ENCODE data around the gene ICA1.

DNA sequence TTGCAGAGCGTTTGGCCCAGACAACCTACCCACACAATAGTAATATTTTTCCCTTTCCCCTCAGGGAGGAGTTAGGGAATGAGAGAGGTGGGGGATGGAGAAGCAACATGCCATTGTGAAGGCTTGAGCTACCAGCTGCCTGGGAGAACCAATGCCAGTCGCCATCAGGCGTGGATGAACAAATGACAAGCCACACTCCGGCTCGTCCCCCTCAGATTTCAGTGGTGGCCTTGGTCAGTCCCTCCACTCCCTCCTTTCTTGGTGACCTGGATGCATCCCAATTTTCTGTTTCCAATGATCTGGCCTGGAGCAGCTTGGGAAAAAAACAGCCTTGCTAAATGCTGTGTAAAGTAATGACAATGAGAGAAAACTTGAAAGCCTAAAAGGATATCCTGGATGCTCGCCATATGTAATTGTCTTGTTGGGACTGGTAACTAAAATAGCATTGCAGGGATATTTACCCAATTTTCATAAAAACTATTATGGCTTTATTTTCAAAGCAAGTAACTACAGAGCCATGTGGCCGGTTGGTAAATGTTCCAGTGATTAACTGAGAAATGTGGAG lies 110.7 kb downstream of the ICA1 start:
- TF ChIP-seq EZH2phosphoT487 (IDR thresholded peaks at IDR 0.05; ENCODE audit: low read length) (no peak), EZH2 (optimal IDR thresholded peaks at IDR 0.05; ENCODE audit: low read depth, low read length) (no peak)
- TF ChIP-seq, protein P1, sequence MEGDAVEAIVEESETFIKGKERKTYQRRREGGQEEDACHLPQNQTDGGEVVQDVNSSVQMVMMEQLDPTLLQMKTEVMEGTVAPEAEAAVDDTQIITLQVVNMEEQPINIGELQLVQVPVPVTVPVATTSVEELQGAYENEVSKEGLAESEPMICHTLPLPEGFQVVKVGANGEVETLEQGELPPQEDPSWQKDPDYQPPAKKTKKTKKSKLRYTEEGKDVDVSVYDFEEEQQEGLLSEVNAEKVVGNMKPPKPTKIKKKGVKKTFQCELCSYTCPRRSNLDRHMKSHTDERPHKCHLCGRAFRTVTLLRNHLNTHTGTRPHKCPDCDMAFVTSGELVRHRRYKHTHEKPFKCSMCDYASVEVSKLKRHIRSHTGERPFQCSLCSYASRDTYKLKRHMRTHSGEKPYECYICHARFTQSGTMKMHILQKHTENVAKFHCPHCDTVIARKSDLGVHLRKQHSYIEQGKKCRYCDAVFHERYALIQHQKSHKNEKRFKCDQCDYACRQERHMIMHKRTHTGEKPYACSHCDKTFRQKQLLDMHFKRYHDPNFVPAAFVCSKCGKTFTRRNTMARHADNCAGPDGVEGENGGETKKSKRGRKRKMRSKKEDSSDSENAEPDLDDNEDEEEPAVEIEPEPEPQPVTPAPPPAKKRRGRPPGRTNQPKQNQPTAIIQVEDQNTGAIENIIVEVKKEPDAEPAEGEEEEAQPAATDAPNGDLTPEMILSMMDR (IDR thresholded peaks at IDR 0.05; ENCODE audit: low read length) = no peak
